LoVo (cell line): ENCODE measurements around the gene CYP1A1.

Experiments
- DNase-seq: peaks from one replicate; pipeline ENCODE4 v3.0.0-alpha.2; 2016; ENCODE audit warnings: low spot score

CYP1A1 gene

GRCh38 chr15:74692327-74692726 lies 33.0 kb downstream of the CYP1A1 start:
- no peak for DNase-seq

- no peak for DNase-seq
These were observed 41.6 kb downstream of the CYP1A1 start for GRCh38 chr15:74683758-74684157.

GRCh38 chr15:74682954-74683353 lies 42.4 kb downstream of the CYP1A1 start:
- DNase-seq = no peak

- DNase-seq = no peak
These were observed 44.9 kb downstream of the CYP1A1 start for GRCh38 chr15:74680456-74680855.

- DNase-seq = no peak
These were observed 48.5 kb downstream of the CYP1A1 start for GRCh38 chr15:74676801-74677200.

- no peak for DNase-seq
These were observed 51.2 kb downstream of the CYP1A1 start for GRCh38 chr15:74674161-74674560.

GRCh38 chr15:74669627-74670026 lies 55.7 kb downstream of the CYP1A1 start:
- DNase-seq = no peak
